ENCODE measurements around the gene MAD2L2. TPM values are rescaled to one million over a fixed set of nuclear protein-coding genes. Genes with fewer than 3 reads are reported as not detected.

Gene MAD2L2
- polyA plus RNA-seq, 2 donors = 8.1 to 18.5 TPM

GRCh38 chr1:11706292-11706691 is 25.3 kb upstream of the MAD2L2 start:
- peaks cover 0 to 3% of the 10 kb centered on the region in 2 donors for H3K9me3 ChIP-seq (ENCODE audit: control insufficient read depth in 2 of 2, insufficient read depth in 1 of 2, low read depth in 1 of 2, low read length in 1 of 2)
- WGBS, 2 donors = 82 to 88% methylated on average over 14 of the region's 14 CpGs
- peaks cover 0 to 4% of the 10 kb centered on the region in 2 donors for H3K4me1 ChIP-seq (ENCODE audit: control insufficient read depth in 2 of 2, insufficient read depth in 2 of 2, low read length in 1 of 2)
- H3K27ac ChIP-seq (ENCODE audit: low read depth in 2 of 2, low read length in 1 of 2) = no peak overlapping the region
- no peaks in the 10 kb centered on the region for H3K27me3 ChIP-seq (ENCODE audit: control insufficient read depth in 1 of 2, insufficient read depth in 2 of 2, low read length in 2 of 2)
- no peaks in the 10 kb centered on the region for H3K36me3 ChIP-seq (ENCODE audit: control insufficient read depth in 2 of 2, insufficient read depth in 2 of 2, low read length in 1 of 2)
- no peak overlapping the region for H3K4me3 ChIP-seq (ENCODE audit: low read depth in 1 of 2, low read length in 2 of 2)

- H3K4me3 ChIP-seq (ENCODE audit: low read depth in 1 of 2, low read length in 2 of 2) = no peak overlapping the region
- H3K4me1 ChIP-seq (ENCODE audit: control insufficient read depth in 2 of 2, insufficient read depth in 2 of 2, low read length in 1 of 2) = peaks cover 0 to 8% of the 10 kb centered on the region in 2 donors
- no peaks in the 10 kb centered on the region for H3K27me3 ChIP-seq (ENCODE audit: control insufficient read depth in 1 of 2, insufficient read depth in 2 of 2, low read length in 2 of 2)
- peaks cover 0 to 3% of the 10 kb centered on the region in 2 donors for H3K9me3 ChIP-seq (ENCODE audit: control insufficient read depth in 2 of 2, insufficient read depth in 1 of 2, low read depth in 1 of 2, low read length in 1 of 2)
- H3K27ac ChIP-seq (ENCODE audit: low read depth in 2 of 2, low read length in 1 of 2) = no peak overlapping the region
- no peaks in the 10 kb centered on the region for H3K36me3 ChIP-seq (ENCODE audit: control insufficient read depth in 2 of 2, insufficient read depth in 2 of 2, low read length in 1 of 2)
- 79 to 84% methylated on average over 9 of the region's 9 CpGs for WGBS, 2 donors
Observed at GRCh38 chr1:11705596-11705995, 24.6 kb upstream of the MAD2L2 start.

DNA sequence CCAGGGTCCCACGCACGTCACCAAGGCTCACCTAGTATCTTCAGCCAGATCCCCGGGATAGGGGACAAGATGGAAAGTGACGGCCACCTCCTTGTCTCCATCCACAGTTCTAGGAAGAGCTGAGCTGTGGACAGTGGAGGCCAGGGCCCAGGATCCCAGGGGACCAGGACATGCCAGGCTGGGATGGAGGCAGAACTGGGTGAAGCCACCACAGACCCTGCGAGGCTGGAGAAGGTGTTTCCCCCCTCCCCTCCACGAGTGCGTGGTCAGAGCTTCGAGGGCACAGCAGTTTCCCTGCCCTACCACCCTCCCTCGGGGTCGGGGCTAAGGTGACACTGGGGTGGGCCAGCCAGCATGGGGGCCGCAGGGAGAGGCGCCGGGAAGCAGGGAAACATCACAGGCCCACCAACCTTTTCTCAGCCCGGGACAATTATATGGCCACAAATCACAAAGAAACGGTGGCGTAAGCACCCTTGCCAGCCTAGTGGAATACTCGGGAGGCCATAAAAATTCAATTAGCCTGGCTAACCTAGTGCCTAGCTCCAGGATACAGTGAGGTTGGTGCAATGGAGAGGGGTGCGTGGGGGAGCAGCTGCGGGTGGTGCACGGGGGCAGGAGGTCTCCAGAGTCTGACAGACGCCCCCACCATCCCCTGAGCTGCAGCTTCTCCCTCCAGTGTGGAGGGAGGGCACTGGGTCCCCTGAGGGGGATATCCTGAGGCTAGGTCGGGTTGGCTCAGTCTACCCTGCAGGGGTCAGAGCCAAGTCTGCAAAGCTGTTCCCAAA is 23.9 kb upstream of the MAD2L2 start:
- H3K27me3 ChIP-seq (ENCODE audit: control insufficient read depth in 1 of 2, insufficient read depth in 2 of 2, low read length in 2 of 2) = no peaks in the 10 kb centered on the region
- H3K27ac ChIP-seq (ENCODE audit: low read depth in 2 of 2, low read length in 1 of 2) = no peak overlapping the region
- peaks cover 0 to 3% of the 10 kb centered on the region in 2 donors for H3K9me3 ChIP-seq (ENCODE audit: control insufficient read depth in 2 of 2, insufficient read depth in 1 of 2, low read depth in 1 of 2, low read length in 1 of 2)
- peaks cover 0 to 9% of the 10 kb centered on the region in 2 donors for H3K4me1 ChIP-seq (ENCODE audit: control insufficient read depth in 2 of 2, insufficient read depth in 2 of 2, low read length in 1 of 2)
- H3K4me3 ChIP-seq (ENCODE audit: low read depth in 1 of 2, low read length in 2 of 2) = no peak overlapping the region
- 68 to 72% methylated on average over 22 of the region's 22 CpGs for WGBS, 2 donors
- H3K36me3 ChIP-seq (ENCODE audit: control insufficient read depth in 2 of 2, insufficient read depth in 2 of 2, low read length in 1 of 2) = no peaks in the 10 kb centered on the region

DNA sequence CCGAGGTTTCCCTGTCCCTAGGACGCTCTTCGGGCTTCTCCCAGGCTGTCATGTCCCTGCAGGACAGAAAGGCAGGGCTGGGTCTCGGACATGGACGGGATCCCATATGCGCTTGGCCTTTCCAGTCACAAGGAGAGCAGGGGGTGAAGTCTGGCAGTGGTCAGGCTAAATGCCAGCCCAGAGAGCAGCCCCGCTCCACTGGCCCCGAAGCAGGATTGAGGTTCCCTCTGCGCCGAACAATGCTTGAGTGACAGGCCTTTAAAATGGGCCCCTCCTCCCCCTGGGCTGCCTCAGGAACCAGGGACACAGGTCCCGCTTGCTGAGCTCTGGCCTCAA is 23.2 kb upstream of the MAD2L2 start:
- 58 to 69% methylated on average over 11 of the region's 11 CpGs for WGBS, 2 donors
- Histone ChIP-seq H3K9me3 (ENCODE audit: control insufficient read depth in 2 of 2, insufficient read depth in 1 of 2, low read depth in 1 of 2, low read length in 1 of 2) (peaks cover 0 to 3% of the 10 kb centered on the region in 2 donors), H3K4me1 (ENCODE audit: control insufficient read depth in 2 of 2, insufficient read depth in 2 of 2, low read length in 1 of 2) (peaks cover 0 to 9% of the 10 kb centered on the region in 2 donors), H3K27ac (ENCODE audit: low read depth in 2 of 2, low read length in 1 of 2) (no peak overlapping the region), H3K4me3 (ENCODE audit: low read depth in 1 of 2, low read length in 2 of 2) (no peak overlapping the region), H3K36me3 (ENCODE audit: control insufficient read depth in 2 of 2, insufficient read depth in 2 of 2, low read length in 1 of 2) (no peaks in the 10 kb centered on the region), H3K27me3 (ENCODE audit: control insufficient read depth in 1 of 2, insufficient read depth in 2 of 2, low read length in 2 of 2) (no peaks in the 10 kb centered on the region)

- H3K4me1 ChIP-seq (ENCODE audit: control insufficient read depth in 2 of 2, insufficient read depth in 2 of 2, low read length in 1 of 2) = peaks cover 0 to 9% of the 10 kb centered on the region in 2 donors
- H3K36me3 ChIP-seq (ENCODE audit: control insufficient read depth in 2 of 2, insufficient read depth in 2 of 2, low read length in 1 of 2) = no peaks in the 10 kb centered on the region
- H3K27ac ChIP-seq (ENCODE audit: low read depth in 2 of 2, low read length in 1 of 2) = no peak overlapping the region
- 66 to 68% methylated on average over 8 of the region's 8 CpGs for WGBS, 2 donors
- no peaks in the 10 kb centered on the region for H3K27me3 ChIP-seq (ENCODE audit: control insufficient read depth in 1 of 2, insufficient read depth in 2 of 2, low read length in 2 of 2)
- H3K9me3 ChIP-seq (ENCODE audit: control insufficient read depth in 2 of 2, insufficient read depth in 1 of 2, low read depth in 1 of 2, low read length in 1 of 2) = peaks cover 0 to 3% of the 10 kb centered on the region in 2 donors
- H3K4me3 ChIP-seq (ENCODE audit: low read depth in 1 of 2, low read length in 2 of 2) = no peak overlapping the region
Observed at GRCh38 chr1:11703357-11704193, 22.6 kb upstream of the MAD2L2 start.

- WGBS, 2 donors = 61 to 68% methylated on average over 15 of the region's 15 CpGs
- Histone ChIP-seq H3K27ac (ENCODE audit: low read depth in 2 of 2, low read length in 1 of 2) (no peak overlapping the region), H3K4me1 (ENCODE audit: control insufficient read depth in 2 of 2, insufficient read depth in 2 of 2, low read length in 1 of 2) (peaks cover 0 to 9% of the 10 kb centered on the region in 2 donors), H3K27me3 (ENCODE audit: control insufficient read depth in 1 of 2, insufficient read depth in 2 of 2, low read length in 2 of 2) (no peaks in the 10 kb centered on the region), H3K4me3 (ENCODE audit: low read depth in 1 of 2, low read length in 2 of 2) (no peak overlapping the region), H3K9me3 (ENCODE audit: control insufficient read depth in 2 of 2, insufficient read depth in 1 of 2, low read depth in 1 of 2, low read length in 1 of 2) (peaks cover 0 to 3% of the 10 kb centered on the region in 2 donors), H3K36me3 (ENCODE audit: control insufficient read depth in 2 of 2, insufficient read depth in 2 of 2, low read length in 1 of 2) (no peaks in the 10 kb centered on the region)
Observed at GRCh38 chr1:11701981-11702803, 21.2 kb upstream of the MAD2L2 start.

DNA sequence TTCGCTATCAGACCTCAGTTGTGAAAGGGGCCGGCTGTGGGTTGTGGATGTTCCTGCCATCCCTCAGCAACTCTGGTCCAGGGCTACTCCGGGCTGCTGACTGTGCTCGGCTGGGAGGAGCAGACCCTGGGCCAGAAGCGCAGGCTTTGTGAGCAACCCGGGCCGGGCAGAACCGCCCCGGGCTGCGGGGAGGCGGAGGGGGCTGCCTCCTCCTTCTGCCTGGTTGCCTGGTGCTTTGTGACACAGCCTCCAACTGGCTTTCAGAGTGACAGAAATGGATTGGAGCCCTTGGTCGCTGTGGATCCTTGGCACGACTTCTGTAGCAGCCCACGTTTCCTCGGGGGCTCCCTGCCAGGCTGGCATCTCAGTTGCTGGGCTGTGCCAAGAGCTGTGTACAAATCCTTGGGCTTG is 20.6 kb upstream of the MAD2L2 start:
- Histone ChIP-seq H3K27me3 (ENCODE audit: control insufficient read depth in 1 of 2, insufficient read depth in 2 of 2, low read length in 2 of 2) (no peaks in the 10 kb centered on the region), H3K4me1 (ENCODE audit: control insufficient read depth in 2 of 2, insufficient read depth in 2 of 2, low read length in 1 of 2) (peaks cover 0 to 9% of the 10 kb centered on the region in 2 donors), H3K36me3 (ENCODE audit: control insufficient read depth in 2 of 2, insufficient read depth in 2 of 2, low read length in 1 of 2) (no peaks in the 10 kb centered on the region), H3K4me3 (ENCODE audit: low read depth in 1 of 2, low read length in 2 of 2) (no peak overlapping the region), H3K9me3 (ENCODE audit: control insufficient read depth in 2 of 2, insufficient read depth in 1 of 2, low read depth in 1 of 2, low read length in 1 of 2) (peaks cover 0 to 3% of the 10 kb centered on the region in 2 donors), H3K27ac (ENCODE audit: low read depth in 2 of 2, low read length in 1 of 2) (no peak overlapping the region)
- 24 to 33% methylated on average over 15 of the region's 15 CpGs for WGBS, 2 donors

DNA sequence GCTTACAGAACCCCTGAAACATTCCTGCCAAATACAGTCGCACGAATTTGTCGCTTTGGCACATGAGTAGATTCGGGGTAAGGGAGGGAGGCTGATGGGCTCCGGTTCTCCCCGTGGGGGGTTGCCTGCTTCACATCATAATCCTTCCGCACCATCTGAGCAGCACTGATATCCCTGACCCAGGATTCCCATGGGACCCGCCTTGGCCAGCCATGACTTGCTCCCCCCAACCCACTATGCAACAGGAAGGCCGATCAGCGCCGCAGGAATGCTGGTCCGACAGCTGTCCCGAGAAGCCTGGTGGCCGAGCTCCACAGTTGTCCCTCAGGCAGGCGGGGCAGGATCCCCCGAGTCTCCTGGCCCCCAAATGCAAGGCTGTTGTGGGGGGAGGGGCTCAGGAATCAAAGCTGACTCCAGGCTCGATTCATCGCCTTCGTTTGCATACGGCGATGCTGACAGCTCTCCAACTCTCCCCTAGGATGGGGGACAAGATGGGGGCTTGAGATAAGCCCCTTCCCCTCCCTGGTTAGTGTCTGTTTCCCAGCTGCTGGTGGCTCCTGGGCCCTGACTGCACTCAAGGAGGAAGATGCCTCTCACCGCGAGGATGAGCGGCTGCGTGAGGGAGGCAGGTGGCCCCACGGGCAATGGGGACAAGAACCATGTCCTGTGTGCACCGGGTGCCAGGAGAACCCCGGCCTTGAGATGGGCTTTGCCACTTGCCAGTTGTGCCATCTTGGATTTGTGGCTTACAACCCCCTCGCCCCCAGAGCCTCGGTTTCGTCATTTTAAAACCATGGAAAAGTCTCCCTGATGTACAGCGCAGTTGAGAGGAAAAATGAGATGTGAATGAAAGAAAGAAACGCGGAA is 19.9 kb upstream of the MAD2L2 start:
- WGBS, 2 donors = 44 to 50% methylated on average over 34 of the region's 34 CpGs
- Histone ChIP-seq H3K27ac (ENCODE audit: low read depth in 2 of 2, low read length in 1 of 2) (no peak overlapping the region), H3K36me3 (ENCODE audit: control insufficient read depth in 2 of 2, insufficient read depth in 2 of 2, low read length in 1 of 2) (no peaks in the 10 kb centered on the region), H3K4me3 (ENCODE audit: low read depth in 1 of 2, low read length in 2 of 2) (no peak overlapping the region), H3K27me3 (ENCODE audit: control insufficient read depth in 1 of 2, insufficient read depth in 2 of 2, low read length in 2 of 2) (no peaks in the 10 kb centered on the region), H3K4me1 (ENCODE audit: control insufficient read depth in 2 of 2, insufficient read depth in 2 of 2, low read length in 1 of 2) (peaks cover 0 to 9% of the 10 kb centered on the region in 2 donors), H3K9me3 (ENCODE audit: control insufficient read depth in 2 of 2, insufficient read depth in 1 of 2, low read depth in 1 of 2, low read length in 1 of 2) (peaks cover 0 to 3% of the 10 kb centered on the region in 2 donors)
